ENCODE measurements around the gene ANAPC2. TPM values are rescaled to one million over a fixed set of nuclear protein-coding genes. Genes with fewer than 3 reads are reported as not detected.

The ANAPC2 gene
- total and polyA plus RNA-seq, 2 of the 4 experiments (the other 2 are of a cell fraction), result 9.3 to 29.5 TPM

- peaks cover 5 to 72% of the 10 kb centered on the region in 2 experiments for H3K79me1 ChIP-seq (ENCODE audit: low read depth in 1 of 2, low read length in 2 of 2)
- H3K4me2 ChIP-seq (ENCODE audit: low read depth, low read length), result no peak overlapping the region
- no peak overlapping the region for H3K27ac ChIP-seq (ENCODE audit: insufficient read depth, low read length)
- H3K56ac ChIP-seq (ENCODE audit: extremely low read depth, insufficient read depth, low read length), result no peak overlapping the region
- no peak for DNase-seq
- no peak overlapping the region for H4K91ac ChIP-seq (ENCODE audit: insufficient read depth, low read depth, low read length)
- H4K8ac ChIP-seq (ENCODE audit: low read depth in 2 of 2, low read length in 2 of 2), result no peak overlapping the region
- no peak overlapping the region for H2AK5ac ChIP-seq (ENCODE audit: low read depth, low read length)
- no peak for TF ChIP-seq POLR2A (IDR thresholded peaks at IDR 0.05; ENCODE audit: low read depth, low read length)
- TF ChIP-seq MAZ (IDR thresholded peaks at IDR 0.05; ENCODE audit: borderline replicate concordance, low read depth, low read length), result no peak
- TF ChIP-seq ELK1 (IDR thresholded peaks at IDR 0.05; ENCODE audit: borderline replicate concordance, low read depth, low read length), result no peak
- TF ChIP-seq BHLHE40 (IDR thresholded peaks at IDR 0.05; ENCODE audit: low read depth, low read length), result no peak
- no peak for TF ChIP-seq MAFK (IDR thresholded peaks at IDR 0.05; ENCODE audit: low read depth, low read length)
- TF ChIP-seq USF2 (IDR thresholded peaks at IDR 0.05; ENCODE audit: low read depth, low read length), result no peak
- no peak for TF ChIP-seq RAD21 (IDR thresholded peaks at IDR 0.05; ENCODE audit: low read length)
- no peak for TF ChIP-seq NFE2L2 (IDR thresholded peaks at IDR 0.05; ENCODE audit: low read depth, low read length)
- TF ChIP-seq RFX5 (IDR thresholded peaks at IDR 0.05; ENCODE audit: low read depth, low read length), result no peak
- no peak for TF ChIP-seq CHD1 (IDR thresholded peaks at IDR 0.05; ENCODE audit: low read depth, low read length)
- TF ChIP-seq MXI1 (IDR thresholded peaks at IDR 0.05; ENCODE audit: borderline replicate concordance, low read depth, low read length), result no peak
- no peak for TF ChIP-seq FOS (IDR thresholded peaks at IDR 0.05; ENCODE audit: low read depth, low read length)
- no peak for TF ChIP-seq CEBPB (IDR thresholded peaks at IDR 0.05; ENCODE audit: low read depth, low read length)
- no peak for TF ChIP-seq CTCF (conservative IDR thresholded peaks at IDR 0.05; ENCODE audit: low read depth, low read length)
- no peak for TF ChIP-seq SMC3 (IDR thresholded peaks at IDR 0.05; ENCODE audit: low read depth, low read length)
- TF ChIP-seq RCOR1 (IDR thresholded peaks at IDR 0.05; ENCODE audit: insufficient replicate concordance, low read length), result no peak
- no peak overlapping the region for H2AFZ ChIP-seq (replicated peaks; ENCODE audit: low read length, poor library complexity)
- H3K18ac ChIP-seq (ENCODE audit: low read depth, low read length), result no peak overlapping the region
- no peak overlapping the region for H2AK9ac ChIP-seq (replicated peaks; ENCODE audit: low read depth, low read length, poor library complexity)
- no peaks in the 10 kb centered on the region for H3K27me3 ChIP-seq (ENCODE audit: control insufficient read depth, insufficient read depth, low read length)
- no peak overlapping the region for H3K14ac ChIP-seq (replicated peaks; ENCODE audit: low read depth, low read length)
- H2BK120ac ChIP-seq (ENCODE audit: low read depth, low read length), result no peak overlapping the region
- H3K9me1 ChIP-seq (ENCODE audit: insufficient read depth, low read length), result no peaks in the 10 kb centered on the region
- no peak for ATAC-seq (ENCODE audit: low read depth)
- BruUV-seq (replicated peaks), result no TSS peak
- intact Hi-C loops (cut with micrococcal nuclease), result no loop called here
- peaks cover 26% of the 10 kb centered on the region for H3K36me3 ChIP-seq (ENCODE audit: control insufficient read depth, insufficient read depth, low read length)
- dilution Hi-C loops (cut with HindIII; ENCODE audit: low sequenced_read_pairs, unreplicated experiment), result no loop called here
- WGBS, 2 experiments (ENCODE audit: extremely low coverage in 2 of 2, insufficient read length in 1 of 2), result no CpG with 5 or more reads among the region's 2 CpGs
- H2BK20ac ChIP-seq (ENCODE audit: low read depth, low read length), result no peak overlapping the region
- H3K9ac ChIP-seq (ENCODE audit: low read depth, low read length), result no peak overlapping the region
- POLR2A ChIA-PET (ENCODE audit: unreplicated experiment), result no interaction called here
- H2BK15ac ChIP-seq (ENCODE audit: low read depth, low read length), result no peak overlapping the region
- no peaks in the 10 kb centered on the region for H3K9me3 ChIP-seq (ENCODE audit: control insufficient read depth, insufficient read depth, low read length)
- H2BK5ac ChIP-seq (ENCODE audit: low read depth, low read length, poor library complexity, severe bottlenecking), result no peak overlapping the region
- CTCF ChIA-PET, result no interaction called here
- H4K20me1 ChIP-seq (ENCODE audit: insufficient read depth, low read length), result peaks cover 36% of the 10 kb centered on the region
- in situ Hi-C loops (cut with MboI; ENCODE audit: low sequenced_read_pairs), result no loop called here
- H4K5ac ChIP-seq (ENCODE audit: low read depth, low read length), result no peak overlapping the region
- no peak overlapping the region for H3K23ac ChIP-seq (ENCODE audit: low read depth, low read length)
- peaks cover 11% of the 10 kb centered on the region for H3K4me1 ChIP-seq (ENCODE audit: control insufficient read depth, insufficient read depth, low read length)
- no peak overlapping the region for H3K4ac ChIP-seq (ENCODE audit: low read depth, low read length)
- H3K4me3 ChIP-seq (ENCODE audit: insufficient read depth, low read depth, low read length), result no peak overlapping the region
Measured at GRCh38 chr9:137192859-137193258, 4.5 kb upstream of the ANAPC2 start.
